Measurements from ENCODE around the gene MTCL1.

Gene MTCL1

DNA sequence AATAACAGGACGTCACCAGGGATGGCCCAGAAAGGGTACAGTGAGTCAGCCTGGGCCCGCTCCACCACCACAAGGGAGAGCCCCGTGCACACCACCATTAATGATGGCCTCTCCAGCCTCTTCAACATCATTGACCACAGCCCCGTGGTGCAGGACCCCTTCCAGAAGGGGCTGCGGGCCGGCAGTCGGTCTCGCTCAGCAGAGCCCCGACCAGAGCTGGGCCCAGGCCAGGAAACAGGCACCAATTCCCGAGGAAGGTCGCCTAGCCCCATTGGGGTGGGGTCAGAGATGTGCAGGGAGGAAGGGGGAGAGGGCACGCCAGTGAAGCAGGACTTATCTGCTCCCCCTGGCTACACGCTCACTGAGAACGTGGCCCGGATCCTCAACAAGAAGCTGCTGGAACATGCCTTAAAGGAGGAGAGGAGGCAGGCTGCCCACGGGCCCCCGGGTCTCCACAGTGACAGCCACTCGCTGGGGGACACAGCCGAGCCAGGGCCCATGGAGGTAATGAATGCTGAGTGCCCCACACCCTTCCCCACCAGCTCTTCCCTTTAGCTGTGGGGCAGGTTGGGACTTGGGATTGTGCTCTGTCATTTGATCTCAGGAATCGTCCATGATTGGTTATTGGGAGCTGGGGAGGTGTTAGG lies 120.5 kb downstream of the MTCL1 start:
- no peak overlapping the region for H3K4me3 ChIP-seq (ENCODE audit: low read depth, low read length)
- TF ChIP-seq CTCF (IDR thresholded peaks at IDR 0.05; ENCODE audit: low read depth, low read length) (no peak), MYC (IDR thresholded peaks at IDR 0.05; ENCODE audit: low read depth, low read length) (no peak), POLR2A (IDR thresholded peaks at IDR 0.05; ENCODE audit: extremely low read depth, insufficient read length) (no peak), MAX (IDR thresholded peaks at IDR 0.05; ENCODE audit: low read depth, low read length) (no peak)
- DNase-seq (ENCODE audit: low read depth): no peak

DNA sequence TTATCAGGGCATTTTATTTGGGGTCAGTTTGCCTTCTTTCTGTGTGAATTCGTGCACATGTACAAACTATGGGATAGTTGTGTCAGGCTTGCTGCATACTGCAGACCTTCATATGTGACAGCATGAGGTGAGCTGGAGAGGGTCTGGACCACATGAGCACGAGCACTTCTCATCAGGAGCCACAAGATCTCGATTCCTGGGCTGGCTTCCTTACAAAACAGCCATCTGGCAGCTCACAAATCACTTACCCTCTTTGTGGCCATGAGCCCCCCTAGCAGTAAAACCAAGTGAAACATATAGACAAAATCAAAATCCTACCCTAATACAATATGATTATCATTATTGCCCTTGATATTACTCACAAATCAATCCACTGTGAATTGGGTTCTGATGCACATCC lies 121.2 kb downstream of the MTCL1 start:
- no peak for DNase-seq (ENCODE audit: low read depth)
- no peak for TF ChIP-seq MYC (IDR thresholded peaks at IDR 0.05; ENCODE audit: low read depth, low read length)
- TF ChIP-seq POLR2A (IDR thresholded peaks at IDR 0.05; ENCODE audit: extremely low read depth, insufficient read length): no peak
- no peak for TF ChIP-seq MAX (IDR thresholded peaks at IDR 0.05; ENCODE audit: low read depth, low read length)
- TF ChIP-seq CTCF (IDR thresholded peaks at IDR 0.05; ENCODE audit: low read depth, low read length): no peak
- H3K4me3 ChIP-seq (ENCODE audit: low read depth, low read length): no peak overlapping the region

GRCh38 chr18:8826971-8827370 lies 121.6 kb downstream of the MTCL1 start:
- H3K4me3 ChIP-seq (ENCODE audit: low read depth, low read length): no peak overlapping the region
- DNase-seq (ENCODE audit: low read depth): no peak
- TF ChIP-seq CTCF (IDR thresholded peaks at IDR 0.05; ENCODE audit: low read depth, low read length): no peak
- TF ChIP-seq MYC (IDR thresholded peaks at IDR 0.05; ENCODE audit: low read depth, low read length): no peak
- no peak for TF ChIP-seq POLR2A (IDR thresholded peaks at IDR 0.05; ENCODE audit: extremely low read depth, insufficient read length)
- no peak for TF ChIP-seq MAX (IDR thresholded peaks at IDR 0.05; ENCODE audit: low read depth, low read length)

DNA sequence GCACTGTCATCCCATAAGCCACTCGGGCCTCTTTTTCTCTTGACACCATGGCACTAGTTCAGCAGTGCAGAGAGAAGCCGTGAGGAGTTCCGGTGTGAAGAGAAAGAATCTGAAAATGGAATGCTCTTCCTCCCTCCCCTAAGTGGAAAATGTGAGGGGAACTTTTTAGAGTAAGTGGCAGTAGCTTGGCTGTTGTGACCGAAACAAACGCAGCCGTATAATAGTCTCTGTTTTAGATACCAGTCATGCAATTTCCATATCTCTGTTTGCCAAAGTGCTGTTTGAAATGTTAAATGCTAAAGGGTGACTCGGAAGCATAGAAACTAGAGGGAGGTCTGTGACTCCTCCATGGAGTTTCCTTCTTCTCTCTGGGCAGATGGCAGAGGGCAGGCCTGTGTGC lies 122.9 kb downstream of the MTCL1 start:
- no peak for DNase-seq (ENCODE audit: low read depth)
- no peak overlapping the region for H3K4me3 ChIP-seq (ENCODE audit: low read depth, low read length)
- TF ChIP-seq POLR2A (IDR thresholded peaks at IDR 0.05; ENCODE audit: extremely low read depth, insufficient read length) (no peak), MYC (IDR thresholded peaks at IDR 0.05; ENCODE audit: low read depth, low read length) (no peak), MAX (IDR thresholded peaks at IDR 0.05; ENCODE audit: low read depth, low read length) (no peak), CTCF (IDR thresholded peaks at IDR 0.05; ENCODE audit: low read depth, low read length) (no peak)

DNA sequence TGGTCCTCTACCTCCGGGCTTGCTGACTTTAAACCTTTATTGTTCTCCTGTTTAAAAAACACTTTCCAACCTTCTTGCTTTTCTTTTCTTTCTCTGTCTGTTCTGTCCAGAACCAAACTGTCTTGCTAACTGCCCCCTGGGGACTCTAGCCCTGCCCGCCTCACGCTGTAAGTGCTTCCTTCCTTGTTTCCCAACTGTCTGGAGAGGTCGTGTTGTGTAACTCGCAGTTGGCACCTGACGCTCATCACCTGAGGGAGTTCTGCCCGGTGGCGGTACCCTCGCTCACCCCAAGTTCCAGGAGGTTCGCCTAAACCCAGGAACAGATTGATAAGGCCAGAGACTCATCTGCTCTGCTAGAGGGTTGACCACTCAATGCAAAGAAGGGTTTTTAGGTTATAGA lies 123.4 kb downstream of the MTCL1 start:
- H3K4me3 ChIP-seq (ENCODE audit: low read depth, low read length): no peak overlapping the region
- DNase-seq (ENCODE audit: low read depth): peak; percentile 76
- TF ChIP-seq MAX (IDR thresholded peaks at IDR 0.05; ENCODE audit: low read depth, low read length) (no peak), MYC (IDR thresholded peaks at IDR 0.05; ENCODE audit: low read depth, low read length) (no peak), POLR2A (IDR thresholded peaks at IDR 0.05; ENCODE audit: extremely low read depth, insufficient read length) (no peak), CTCF (IDR thresholded peaks at IDR 0.05; ENCODE audit: low read depth, low read length) (no peak)
